ENCODE data around the gene REST. TPM values are rescaled to one million over a fixed set of nuclear protein-coding genes. Genes with fewer than 3 reads are reported as not detected.
A peak's percentile ranks its signal among the peaks of the same experiment; 100 is the strongest.

The REST gene
- total and polyA plus RNA-seq, 2 experiments from 2014 or later, result 36.7 to 54.6 TPM

DNA sequence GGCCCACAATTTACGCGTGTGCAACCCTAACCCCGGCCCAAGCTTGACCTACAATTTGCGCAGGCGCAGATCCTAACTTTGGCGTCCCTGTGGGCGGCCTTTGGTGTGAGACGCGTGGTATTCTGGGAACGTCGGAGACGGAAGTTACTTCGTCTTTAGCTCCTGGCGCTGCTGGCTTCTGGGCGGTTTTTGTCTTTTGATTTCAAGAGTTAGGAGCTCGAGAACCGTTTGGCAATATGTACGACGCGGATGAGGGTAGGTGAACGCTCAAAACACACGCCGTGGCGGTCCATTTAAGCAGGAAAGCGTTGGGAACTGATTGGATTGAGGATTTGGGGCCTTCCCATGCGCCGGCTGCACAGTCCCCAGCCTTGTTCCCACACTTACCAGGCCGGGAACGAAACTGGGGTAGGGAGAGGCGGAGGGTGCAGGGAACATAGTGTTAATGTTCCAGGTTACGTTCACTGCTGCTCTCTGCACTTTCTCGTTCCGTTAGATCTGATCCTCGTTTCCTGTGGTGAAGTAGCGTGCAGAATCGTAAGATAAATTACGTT is 71.1 kb downstream of the REST start, which contains the start of gene POLR2B:
Gene POLR2B, plus strand, starts transcription at position 147 of the 554 bp plus-strand sequence. Its CDS starts 90 bp downstream, at position 237.
- Histone ChIP-seq H3K9me2 (ENCODE audit: insufficient read depth) (no peaks in the 10 kb centered on the region), H3F3A (ENCODE audit: insufficient read depth) (peaks cover 9% of the 10 kb centered on the region; the same call in 1 of the 2 replicates), H3K9ac (peak within 1 kb of the TSS; percentile 97), H3K36me3 (ENCODE audit: low read depth) (0 out of 2 replicates have a peak, but pooled peaks cover 4% of the 10 kb centered on the region), H3K79me2 (ENCODE audit: insufficient read depth) (peaks cover 84% of the 10 kb centered on the region), H3K27me3 (replicated peaks; ENCODE audit: insufficient read depth) (no peaks in the 10 kb centered on the region), H2AFZ (peak within 1 kb of the TSS; percentile 95), H3K9me3 (ENCODE audit: low read depth) (no peaks in the 10 kb centered on the region), H3K4me2 (ENCODE audit: unreplicated experiment) (peak within 1 kb of the TSS; percentile 84), H3K27ac (peak within 1 kb of the TSS; percentile 94), H3K4me1 (ENCODE audit: insufficient read depth) (peaks cover 26% of the 10 kb centered on the region), H3K4me3 (peak within 1 kb of the TSS; percentile 94), H4K20me1 (ENCODE audit: insufficient read depth) (peaks cover 11% of the 10 kb centered on the region; the same call in 1 of the 2 replicates)
- WGBS, 2 experiments (ENCODE audit: low coverage in 1 of 2, low lambda C conversion rate in 2 of 2, missing lambda C conversion rate in 2 of 2), result 1% methylated on average over 37 of the region's 37 CpGs
- DNase-seq, result peak; percentile 97
- in situ Hi-C loops (cut with MboI), result no loop called here
- TF ChIP-seq EZH2phosphoT487 (IDR thresholded peaks at IDR 0.05; ENCODE audit: insufficient read depth, low read depth) (no peak), EZH2 (IDR thresholded peaks at IDR 0.05; ENCODE audit: insufficient read depth, poor library complexity, severe bottlenecking) (no peak)

DNA sequence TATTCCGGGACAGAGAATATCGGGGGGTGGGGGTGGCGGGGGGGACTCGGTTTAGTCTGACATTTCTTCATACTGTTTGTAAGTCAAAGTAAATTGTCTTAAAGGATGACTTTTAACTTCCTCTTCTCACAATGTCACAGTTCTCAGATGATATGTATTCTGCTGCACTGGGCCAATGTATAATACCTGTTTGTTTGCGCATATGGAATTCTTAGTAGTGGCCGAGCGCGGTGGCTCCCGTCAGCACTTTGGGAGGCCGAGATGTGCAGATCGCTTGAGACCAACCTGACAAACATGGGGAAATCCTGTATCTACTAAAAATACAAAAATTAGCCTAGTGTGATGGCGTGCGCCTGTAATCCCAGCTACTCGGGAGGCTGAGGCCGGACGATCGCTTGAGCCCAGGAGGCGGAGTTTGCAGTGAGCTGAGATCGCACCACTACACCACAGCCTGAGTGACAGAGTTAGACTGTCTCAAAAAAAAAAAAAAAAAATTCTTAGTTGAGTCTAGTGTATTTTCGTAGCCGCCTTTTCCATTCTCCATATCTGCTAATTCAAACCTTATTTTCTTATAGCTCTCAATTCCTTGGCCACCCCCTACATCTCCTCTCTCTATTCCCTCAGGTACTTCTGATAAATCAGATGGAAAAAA is 71.8 kb downstream of the REST start:
- in situ Hi-C loops (cut with MboI), result no loop called here
- H3F3A ChIP-seq (ENCODE audit: insufficient read depth), result peaks cover 9% of the 10 kb centered on the region; the same call in 1 of the 2 replicates
- H3K9ac ChIP-seq, result peak overlapping the region; percentile 97
- no peak for TF ChIP-seq EZH2phosphoT487 (IDR thresholded peaks at IDR 0.05; ENCODE audit: insufficient read depth, low read depth)
- no peak for TF ChIP-seq EZH2 (IDR thresholded peaks at IDR 0.05; ENCODE audit: insufficient read depth, poor library complexity, severe bottlenecking)
- no peaks in the 10 kb centered on the region for H3K9me2 ChIP-seq (ENCODE audit: insufficient read depth)
- peaks cover 11% of the 10 kb centered on the region; the same call in 1 of the 2 replicates for H4K20me1 ChIP-seq (ENCODE audit: insufficient read depth)
- WGBS, 2 experiments (ENCODE audit: low coverage in 1 of 2, low lambda C conversion rate in 2 of 2, missing lambda C conversion rate in 2 of 2), result 2 to 4% methylated on average over 19 to 21 of the region's 21 CpGs
- H2AFZ ChIP-seq, result peak overlapping the region; percentile 95
- no peaks in the 10 kb centered on the region for H3K27me3 ChIP-seq (replicated peaks; ENCODE audit: insufficient read depth)
- DNase-seq, result peak; percentile 69
- H3K4me2 ChIP-seq (ENCODE audit: unreplicated experiment), result peak overlapping the region; percentile 84
- H3K4me3 ChIP-seq, result peak overlapping the region; percentile 94
- H3K79me2 ChIP-seq (ENCODE audit: insufficient read depth), result peaks cover 84% of the 10 kb centered on the region
- H3K27ac ChIP-seq, result peak overlapping the region; percentile 94
- H3K9me3 ChIP-seq (ENCODE audit: low read depth), result no peaks in the 10 kb centered on the region
- no peaks in the 10 kb centered on the region for H3K36me3 ChIP-seq (ENCODE audit: low read depth)
- H3K4me1 ChIP-seq (ENCODE audit: insufficient read depth), result peaks cover 26% of the 10 kb centered on the region

DNA sequence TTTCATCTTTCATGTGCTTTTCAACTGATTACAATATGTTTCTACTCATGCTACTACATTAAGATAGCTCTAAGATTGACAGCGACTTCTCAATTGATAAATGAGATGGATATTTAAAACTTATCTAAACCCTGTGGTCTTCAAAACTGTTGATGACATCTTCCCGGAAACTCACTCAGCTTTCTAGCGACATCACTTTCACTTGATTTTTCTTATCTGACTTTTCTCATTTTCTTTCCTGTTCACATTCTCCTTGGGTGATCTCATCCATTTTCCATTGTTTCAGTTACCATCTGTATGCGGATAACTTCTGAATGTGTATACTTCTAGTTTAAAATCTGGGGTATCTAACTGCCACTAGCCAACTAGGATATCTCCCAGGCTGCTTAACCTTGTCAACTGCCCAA is 74.1 kb downstream of the REST start:
- Histone ChIP-seq H3F3A (ENCODE audit: insufficient read depth) (peaks cover 9% of the 10 kb centered on the region; the same call in 1 of the 2 replicates), H3K9me3 (ENCODE audit: low read depth) (no peaks in the 10 kb centered on the region), H2AFZ (no peak overlapping the region), H3K9ac (0 out of 2 replicates have a peak overlapping the region, but pooled peaks have one; percentile 14), H3K4me3 (peak overlapping the region; percentile 94), H3K4me2 (ENCODE audit: unreplicated experiment) (peak overlapping the region; percentile 84), H3K36me3 (ENCODE audit: low read depth) (peaks cover 8% of the 10 kb centered on the region; the same call in 1 of the 2 replicates), H3K4me1 (ENCODE audit: insufficient read depth) (peaks cover 26% of the 10 kb centered on the region), H3K27me3 (replicated peaks; ENCODE audit: insufficient read depth) (no peaks in the 10 kb centered on the region), H4K20me1 (ENCODE audit: insufficient read depth) (peaks cover 13% of the 10 kb centered on the region; the same call in 1 of the 2 replicates), H3K79me2 (ENCODE audit: insufficient read depth) (peaks cover 84% of the 10 kb centered on the region), H3K9me2 (ENCODE audit: insufficient read depth) (no peaks in the 10 kb centered on the region), H3K27ac (peak overlapping the region; percentile 42)
- DNase-seq, result peak; percentile 55
- TF ChIP-seq EZH2phosphoT487 (IDR thresholded peaks at IDR 0.05; ENCODE audit: insufficient read depth, low read depth), result no peak
- TF ChIP-seq EZH2 (IDR thresholded peaks at IDR 0.05; ENCODE audit: insufficient read depth, poor library complexity, severe bottlenecking), result no peak
- 62 to 65% methylated on average over 4 of the region's 4 CpGs for WGBS, 2 experiments (ENCODE audit: low coverage in 1 of 2, low lambda C conversion rate in 2 of 2, missing lambda C conversion rate in 2 of 2)
- in situ Hi-C loops (cut with MboI), result no loop called here

DNA sequence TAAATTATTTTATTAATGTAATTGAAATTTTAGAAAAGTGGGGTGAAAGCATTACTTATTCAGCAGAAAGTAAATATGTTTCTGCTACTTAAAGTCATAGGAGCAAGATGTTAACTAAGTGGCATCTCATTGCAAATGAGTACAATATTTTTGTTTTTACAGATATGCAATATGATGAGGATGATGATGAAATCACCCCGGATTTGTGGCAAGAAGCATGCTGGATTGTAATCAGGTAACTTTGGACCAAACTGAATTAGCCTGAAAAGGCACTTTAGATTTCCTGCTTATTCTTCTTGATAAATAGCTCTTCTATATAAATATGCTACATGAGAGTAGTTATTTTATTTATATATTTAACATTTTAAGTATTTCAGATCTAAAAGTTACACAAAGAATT is 78.5 kb downstream of the REST start:
- in situ Hi-C loops (cut with MboI), result no loop called here
- H3K27ac ChIP-seq, result no peak overlapping the region

More for the DNA sequence above, 78.5 kb downstream of the REST start:
- no peak overlapping the region for H3K4me3 ChIP-seq
- H3K4me1 ChIP-seq (ENCODE audit: insufficient read depth), result peaks cover 12% of the 10 kb centered on the region
- peaks cover 100% of the 10 kb centered on the region for H3K79me2 ChIP-seq (ENCODE audit: insufficient read depth)
- peaks cover 9% of the 10 kb centered on the region; the same call in 1 of the 2 replicates for H3F3A ChIP-seq (ENCODE audit: insufficient read depth)
- H3K4me2 ChIP-seq (ENCODE audit: unreplicated experiment), result no peak overlapping the region
- H3K9ac ChIP-seq, result no peak overlapping the region
- H3K36me3 ChIP-seq (ENCODE audit: low read depth), result peaks cover 36% of the 10 kb centered on the region
- H3K9me2 ChIP-seq (ENCODE audit: insufficient read depth), result no peaks in the 10 kb centered on the region
- H4K20me1 ChIP-seq (ENCODE audit: insufficient read depth), result peaks cover 17% of the 10 kb centered on the region; the same call in 1 of the 2 replicates
- no peaks in the 10 kb centered on the region for H3K27me3 ChIP-seq (replicated peaks; ENCODE audit: insufficient read depth)
- 98 to 100% methylated on average over 1 of the region's 1 CpG for WGBS, 2 experiments (ENCODE audit: low coverage in 1 of 2, low lambda C conversion rate in 2 of 2, missing lambda C conversion rate in 2 of 2)
- TF ChIP-seq EZH2phosphoT487 (IDR thresholded peaks at IDR 0.05; ENCODE audit: insufficient read depth, low read depth) (no peak), EZH2 (IDR thresholded peaks at IDR 0.05; ENCODE audit: insufficient read depth, poor library complexity, severe bottlenecking) (no peak)
- no peaks in the 10 kb centered on the region for H3K9me3 ChIP-seq (ENCODE audit: low read depth)
- DNase-seq, result no peak
- H2AFZ ChIP-seq, result no peak overlapping the region
